Measurements from ENCODE around the gene MCTP1. TPM values are rescaled to one million over a fixed set of nuclear protein-coding genes. Genes with fewer than 3 reads are reported as not detected.

Gene MCTP1
- total RNA-seq, 1 experiment from 2014 or later = 2.5 TPM

GRCh38 chr5:94888674-94889073 lies 396.2 kb downstream of the MCTP1 start:
- no peak overlapping the region for H4K8ac ChIP-seq (replicated peaks; ENCODE audit: insufficient read length, low read depth, low read length)
- H3K4ac ChIP-seq (ENCODE audit: low read depth, low read length) = no peak overlapping the region
- Mint-ChIP-seq H3K4me1 (peaks cover 17 to 27% of the 10 kb centered on the region in 2 experiments), H3K9me3 (no peaks in the 10 kb centered on the region), H3K4me3 (no peak overlapping the region), H3K36me3 (ENCODE audit: insufficient read depth in 1 of 3, low read depth in 3 of 3) (no peaks in the 10 kb centered on the region), H3K27me3 (ENCODE audit: low read depth) (no peaks in the 10 kb centered on the region), H3K27ac (peak overlapping the region in 2 of 3 experiments; percentile 49 to 74; a peak in 2 of 7 replicates)
- H3K9ac ChIP-seq (ENCODE audit: extremely low read depth, insufficient read length, low read length) = no peak overlapping the region
- DNase-seq = no peak
- TF ChIP-seq, protein P1, sequence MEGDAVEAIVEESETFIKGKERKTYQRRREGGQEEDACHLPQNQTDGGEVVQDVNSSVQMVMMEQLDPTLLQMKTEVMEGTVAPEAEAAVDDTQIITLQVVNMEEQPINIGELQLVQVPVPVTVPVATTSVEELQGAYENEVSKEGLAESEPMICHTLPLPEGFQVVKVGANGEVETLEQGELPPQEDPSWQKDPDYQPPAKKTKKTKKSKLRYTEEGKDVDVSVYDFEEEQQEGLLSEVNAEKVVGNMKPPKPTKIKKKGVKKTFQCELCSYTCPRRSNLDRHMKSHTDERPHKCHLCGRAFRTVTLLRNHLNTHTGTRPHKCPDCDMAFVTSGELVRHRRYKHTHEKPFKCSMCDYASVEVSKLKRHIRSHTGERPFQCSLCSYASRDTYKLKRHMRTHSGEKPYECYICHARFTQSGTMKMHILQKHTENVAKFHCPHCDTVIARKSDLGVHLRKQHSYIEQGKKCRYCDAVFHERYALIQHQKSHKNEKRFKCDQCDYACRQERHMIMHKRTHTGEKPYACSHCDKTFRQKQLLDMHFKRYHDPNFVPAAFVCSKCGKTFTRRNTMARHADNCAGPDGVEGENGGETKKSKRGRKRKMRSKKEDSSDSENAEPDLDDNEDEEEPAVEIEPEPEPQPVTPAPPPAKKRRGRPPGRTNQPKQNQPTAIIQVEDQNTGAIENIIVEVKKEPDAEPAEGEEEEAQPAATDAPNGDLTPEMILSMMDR (conservative IDR thresholded peaks at IDR 0.05) = no peak
- H3K23me2 ChIP-seq (ENCODE audit: insufficient read length, low read depth, low read length, poor library complexity, severe bottlenecking) = no peaks in the 10 kb centered on the region
- H2BK5ac ChIP-seq (ENCODE audit: insufficient read length, low read length) = no peak overlapping the region
- H4K5ac ChIP-seq (ENCODE audit: insufficient read length, low read depth, low read length) = no peak overlapping the region
- no peaks in the 10 kb centered on the region for H3K79me1 ChIP-seq (ENCODE audit: insufficient read depth, low read depth, low read length, poor library complexity, severe bottlenecking)
- no peak overlapping the region for H3K14ac ChIP-seq (ENCODE audit: insufficient read depth, low read length)
- no peak overlapping the region for H2BK15ac ChIP-seq (ENCODE audit: low read depth, low read length)
- no peak overlapping the region for H3K23ac ChIP-seq (ENCODE audit: insufficient read length, low read depth, low read length)
- no peak overlapping the region for H2AK5ac ChIP-seq (ENCODE audit: insufficient read length, low read length)
- no peaks in the 10 kb centered on the region for H3K9me3 ChIP-seq (ENCODE audit: control insufficient read depth, low read depth, low read length)
- H2BK12ac ChIP-seq (ENCODE audit: insufficient read length, low read depth, low read length) = no peak overlapping the region
- no peak overlapping the region for H3K18ac ChIP-seq (ENCODE audit: insufficient read length, low read depth, low read length)
- H4K20me1 ChIP-seq (ENCODE audit: control insufficient read depth, insufficient read depth, insufficient read length) = no peaks in the 10 kb centered on the region
- H2BK20ac ChIP-seq (ENCODE audit: low read depth, low read length, poor library complexity, severe bottlenecking) = no peak overlapping the region
- H4K91ac ChIP-seq (ENCODE audit: insufficient read length, low read depth, low read length) = no peak overlapping the region
- no peak overlapping the region for H3K27ac ChIP-seq (ENCODE audit: insufficient read length, low read depth, low read length)
- no peak overlapping the region for H3K4me2 ChIP-seq (ENCODE audit: insufficient read depth, insufficient read length, low read length)
- no peak overlapping the region for H3K56ac ChIP-seq (ENCODE audit: insufficient read length, low read depth, low read length)
- no peak overlapping the region for H2AFZ ChIP-seq (ENCODE audit: low read length)
- WGBS (ENCODE audit: extremely low coverage, insufficient read length, low lambda C conversion rate) = no CpG with 5 or more reads among the region's 3 CpGs
- H3K79me2 ChIP-seq (ENCODE audit: insufficient read depth, low read length) = no peaks in the 10 kb centered on the region
- no peak overlapping the region for H2BK120ac ChIP-seq (ENCODE audit: low read depth, low read length, poor library complexity, severe bottlenecking)
- no peak overlapping the region for H3T11ph ChIP-seq (ENCODE audit: low read length)
- no peaks in the 10 kb centered on the region for H3K27me3 ChIP-seq (ENCODE audit: insufficient read depth, low read length)
- no peaks in the 10 kb centered on the region for H3K4me1 ChIP-seq (ENCODE audit: insufficient read depth, low read length)

Data from H9 (cell line).